Right atrium auricular region (tissue), 2 donors: ENCODE results near the gene JRKL. TPM values are rescaled to one million over a fixed set of nuclear protein-coding genes. Genes with fewer than 3 reads are reported as not detected.

ENCODE experiments used
- DNase-seq: peaks from one replicate; pipeline ENCODE4 v3.0.0-alpha.2; 2019; ENCODE audit warnings: low spot score
- H3K27ac ChIP-seq, 2 donors: fragments of 200-600 bp; sonication (generic); 1 replicate in 1 of 2; 2 replicates in 1 of 2; pipeline ENCODE4 v1.5.1; 2016 to 2019
- H3K27me3 ChIP-seq, 2 donors: fragments of 200-600 bp; sonication (generic); one replicate each; pipeline versions ENCODE4 v1.5.1 to v1.6.0; 2017 to 2019
- H3K36me3 ChIP-seq: fragments of 200-600 bp; sonication (generic); one replicate; pipeline ENCODE4 v1.5.1; 2016
- H3K4me1 ChIP-seq, 2 donors: fragments of 200-600 bp; sonication (generic); one replicate each; pipeline versions ENCODE4 v1.5.1 to v1.6.0; 2017 to 2019
- H3K4me3 ChIP-seq, 2 donors: fragments of 200-600 bp; sonication (generic); 1 replicate in 1 of 2; 2 replicates in 1 of 2; pipeline ENCODE4 v1.5.1; 2017 to 2019; ENCODE audit warnings: mild to moderate bottlenecking in 1 of 2, moderate library complexity in 1 of 2
- H3K9me3 ChIP-seq, 2 donors: fragments of 200-600 bp; sonication (generic); one replicate each; pipeline ENCODE4 v1.5.1; 2019
- CTCF ChIP-seq, 2 donors: fragments of 200-600 bp; sonication (generic); IDR thresholded peaks; one replicate each; pipeline ENCODE4 v1.5.1; 2019; ENCODE audit warnings: antibody characterized with exemption in 2 of 2
- total RNA-seq, 2 donors: library from RNA; depleted of rRNA; stranded (reverse); fragments of >200 nt; gene quantifications; one replicate each; pipeline ENCODE4 v1.1.0, GENCODE V29; 2016

Gene JRKL
- total RNA-seq, 2 donors from 2014 or later = 4.2 to 4.8 TPM

GRCh38 chr11:96366024-96366423 lies 23.8 kb upstream of the JRKL start:
- no peaks in the 10 kb centered on the region for H3K4me1 ChIP-seq
- H3K27me3 ChIP-seq = no peaks in the 10 kb centered on the region
- H3K9me3 ChIP-seq = peaks cover 0 to 7% of the 10 kb centered on the region in 2 donors
- no peak for TF ChIP-seq CTCF (IDR thresholded peaks at IDR 0.05)
- H3K4me3 ChIP-seq = no peak overlapping the region
- no peak for DNase-seq
- H3K36me3 ChIP-seq = peaks cover 45% of the 10 kb centered on the region
- no peak overlapping the region for H3K27ac ChIP-seq

- TF ChIP-seq CTCF (IDR thresholded peaks at IDR 0.05) = no peak
- DNase-seq = no peak
- Histone ChIP-seq H3K36me3 (peaks cover 45% of the 10 kb centered on the region), H3K4me1 (no peaks in the 10 kb centered on the region), H3K4me3 (no peak overlapping the region), H3K9me3 (peaks cover 0 to 7% of the 10 kb centered on the region in 2 donors), H3K27ac (no peak overlapping the region), H3K27me3 (no peaks in the 10 kb centered on the region)
Observed at GRCh38 chr11:96367342-96367741, 22.5 kb upstream of the JRKL start.

GRCh38 chr11:96373826-96374225 lies 16.0 kb upstream of the JRKL start:
- Histone ChIP-seq H3K4me1 (no peaks in the 10 kb centered on the region), H3K36me3 (peaks cover 24% of the 10 kb centered on the region), H3K9me3 (no peaks in the 10 kb centered on the region), H3K27me3 (no peaks in the 10 kb centered on the region), H3K4me3 (no peak overlapping the region), H3K27ac (no peak overlapping the region)
- DNase-seq = no peak
- TF ChIP-seq CTCF (IDR thresholded peaks at IDR 0.05) = no peak

- H3K4me1 ChIP-seq = no peaks in the 10 kb centered on the region
Observed at GRCh38 chr11:96376796-96377195, 13.0 kb upstream of the JRKL start.

GRCh38 chr11:96384156-96384555 lies 5.7 kb upstream of the JRKL start:
- Histone ChIP-seq H3K4me3 (no peak overlapping the region), H3K36me3 (no peaks in the 10 kb centered on the region), H3K9me3 (no peaks in the 10 kb centered on the region), H3K27ac (no peak overlapping the region), H3K27me3 (no peaks in the 10 kb centered on the region), H3K4me1 (peaks cover 0 to 11% of the 10 kb centered on the region in 2 donors)
- no peak for DNase-seq
- no peak for TF ChIP-seq CTCF (IDR thresholded peaks at IDR 0.05)

More at GRCh38 chr11:96376796-96377195, 13.0 kb upstream of the JRKL start:
- no peak for TF ChIP-seq CTCF (IDR thresholded peaks at IDR 0.05)
- H3K27ac ChIP-seq = no peak overlapping the region
- H3K9me3 ChIP-seq = no peaks in the 10 kb centered on the region
- DNase-seq = no peak
- peaks cover 6% of the 10 kb centered on the region for H3K36me3 ChIP-seq
- no peaks in the 10 kb centered on the region for H3K27me3 ChIP-seq
- no peak overlapping the region for H3K4me3 ChIP-seq

- Histone ChIP-seq H3K9me3 (no peaks in the 10 kb centered on the region), H3K4me3 (no peak overlapping the region), H3K27ac (no peak overlapping the region), H3K27me3 (no peaks in the 10 kb centered on the region), H3K36me3 (no peaks in the 10 kb centered on the region), H3K4me1 (peaks cover 0 to 11% of the 10 kb centered on the region in 2 donors)
- TF ChIP-seq CTCF (IDR thresholded peaks at IDR 0.05) = no peak
- no peak for DNase-seq
Observed at GRCh38 chr11:96385187-96385586, 4.6 kb upstream of the JRKL start.
